B cell (primary cell): ENCODE data around the gene NEU4. TPM values are rescaled to one million over a fixed set of nuclear protein-coding genes. Genes with fewer than 3 reads are reported as not detected.
A peak's percentile ranks its signal among the peaks of the same experiment; 100 is the strongest.

Experiments
- ATAC-seq: fragments of 200-7000 bp; cut with Tn5 transposase; one replicate; pipeline ENCODE4 v1.10.0; 2021; ENCODE audit warnings: low read depth, mild to moderate bottlenecking, moderate number of reproducible peaks, moderate library complexity
- CTCF ChIA-PET: fragments of 350-600 bp; sonication (Branson Sonifier 250); formaldehyde crosslinking; loops from one replicate; lab custom pipeline; 2021; ENCODE audit warnings: antibody characterized with exemption, inconsistent platforms; lab: Charles Lee
- POLR2A ChIA-PET: fragments of 350-600 bp; sonication (Branson Sonifier 250); formaldehyde crosslinking; loops from one replicate; lab custom pipeline; 2021; ENCODE audit warnings: antibody characterized with exemption; lab: Charles Lee
- DNase-seq: peaks from one replicate; pipeline ENCODE4 v3.0.0; 2013
- H2AFZ ChIP-seq: 2 replicates; pipeline ENCODE4 v1.6.1; 2012; ENCODE audit warnings: mild to moderate bottlenecking, low read depth, low read length; ENCODE audit not compliant: insufficient read depth, poor library complexity, severe bottlenecking
- H3K27ac ChIP-seq, 2 donors: 1 replicate in 1 of 2; 2 replicates in 1 of 2; pipeline ENCODE4 v1.5.1; 2012 to 2013; ENCODE audit warnings: low read length in 2 of 2, mild to moderate bottlenecking in 2 of 2, moderate library complexity in 1 of 2
- H3K27me3 ChIP-seq, 4 experiments: fragments of 200-600 bp in 1 of 4; sonication (generic) in 1 of 4; replicated peaks in 1 of 4; 1 replicate in 2 of 4; 2 replicates in 2 of 4; pipeline versions ENCODE4 v1.6.1 to v1.7.0; 2013 to 2016; ENCODE audit warnings: low read length in 3 of 4, mild to moderate bottlenecking in 2 of 4, mixed read lengths in 1 of 4, moderate library complexity in 1 of 4; ENCODE audit not compliant: insufficient read depth in 4 of 4, control insufficient read depth in 3 of 4; ENCODE audit errors: control extremely low read depth in 1 of 4
- H3K36me3 ChIP-seq, 2 experiments: replicated peaks in 1 of 2; 1 replicate in 1 of 2; 2 replicates in 1 of 2; pipeline versions ENCODE4 v1.6.1 to v1.7.1; 2013; ENCODE audit warnings: low read length in 1 of 2; ENCODE audit not compliant: insufficient read depth in 2 of 2, control insufficient read depth in 1 of 2; ENCODE audit errors: control extremely low read depth in 1 of 2, extremely low read depth in 1 of 2
- H3K4me1 ChIP-seq, 2 donors: fragments of 200-600 bp in 1 of 2; sonication (generic) in 1 of 2; 1 replicate in 1 of 2; 2 replicates in 1 of 2; pipeline versions ENCODE4 v1.5.1 to v1.6.1; 2013 to 2017; ENCODE audit warnings: low read length in 2 of 2; ENCODE audit not compliant: control insufficient read depth in 2 of 2, insufficient read depth in 2 of 2
- H3K4me2 ChIP-seq: replicated peaks from 2 replicates; pipeline ENCODE3; 2012; ENCODE audit warnings: mild to moderate bottlenecking, low read depth, low read length; ENCODE audit not compliant: poor library complexity, severe bottlenecking
- H3K4me3 ChIP-seq, 5 experiments: fragments of 200-600 bp in 1 of 5; sonication (generic) in 1 of 5; 1 replicate in 3 of 5; 2 replicates in 2 of 5; pipeline versions ENCODE4 v1.5.1 to v1.7.0; 2011 to 2016; ENCODE audit warnings: low read length in 4 of 5, mild to moderate bottlenecking in 4 of 5, low read depth in 2 of 5, control low read depth in 1 of 5, moderate library complexity in 1 of 5; ENCODE audit not compliant: insufficient read depth in 1 of 5; ENCODE audit errors: control extremely low read depth in 1 of 5, extremely low read depth in 1 of 5
- H3K79me2 ChIP-seq: fragments of 200-600 bp; sonication (generic); one replicate; pipeline ENCODE4 v1.6.0; 2016; ENCODE audit warnings: low read length; ENCODE audit not compliant: control insufficient read depth, insufficient read depth
- H3K9ac ChIP-seq: fragments of 200-600 bp; sonication (generic); 2 replicates; pipeline ENCODE4 v1.6.1; 2017; ENCODE audit warnings: mild to moderate bottlenecking, low read length, moderate library complexity
- H3K9me3 ChIP-seq, 3 donors: one replicate each; pipeline versions ENCODE4 v1.6.1 to v1.7.1; 2013; ENCODE audit warnings: low read length in 2 of 3; ENCODE audit not compliant: control insufficient read depth in 2 of 3, insufficient read depth in 1 of 3; ENCODE audit errors: control extremely low read depth in 1 of 3
- H4K20me1 ChIP-seq: 2 replicates; pipeline ENCODE4 v1.6.0; 2012; ENCODE audit warnings: mild to moderate bottlenecking, low read length; ENCODE audit not compliant: insufficient read depth, control insufficient read depth, poor library complexity, severe bottlenecking
- H3K27ac Mint-ChIP-seq: one replicate; pipeline ENCODE4 v1.8.0; 2021; ENCODE audit warnings: mixed read lengths
- H3K27me3 Mint-ChIP-seq: one replicate; pipeline ENCODE4 v1.8.0; 2021; ENCODE audit warnings: mixed read lengths
- H3K4me1 Mint-ChIP-seq: one replicate; pipeline ENCODE4 v1.8.0; 2021; ENCODE audit warnings: mixed read lengths
- H3K4me3 Mint-ChIP-seq: one replicate; pipeline ENCODE4 v1.8.0; 2021; ENCODE audit warnings: mixed read lengths
- H3K9me3 Mint-ChIP-seq: one replicate; pipeline ENCODE4 v1.8.0; 2022; ENCODE audit warnings: mixed read lengths; ENCODE audit not compliant: insufficient read depth
- EZH2 ChIP-seq: IDR thresholded peaks from 2 replicates; pipeline ENCODE4 v1.6.1; 2012; ENCODE audit warnings: borderline replicate concordance, low read depth, mild to moderate bottlenecking, moderate library complexity, low read length; ENCODE audit not compliant: insufficient read depth, poor library complexity, severe bottlenecking
- WGBS: methylation state at CpG from one replicate; pipeline ENCODE4 v1.1.5; 2013; ENCODE audit warnings: missing lambda C conversion rate; ENCODE audit not compliant: insufficient coverage; 5-methylcytosine and 5-hydroxymethylcytosine counted together
- intact Hi-C: fragments of 100-400 bp; cut with micrococcal nuclease; formaldehyde crosslinking; loops from one replicate; pipeline ENCODE4 v1.10.0; 2022
- polyA plus RNA-seq: library from polyadenylated mRNA; depleted of rRNA; stranded (reverse); fragments of >200 nt; gene quantifications from 2 replicates; pipeline ENCODE4 v1.2.3, GENCODE V29; 2012
- total RNA-seq, 2 donors: library from RNA; stranded (reverse); fragments of 120-200 nt in 1 of 2; gene quantifications; 1 replicate in 1 of 2; 2 replicates in 1 of 2; pipeline versions ENCODE4 v1.2.3 to v1.2.4, GENCODE V29; 2013 to 2022
- TF ChIP-seq, protein P1 (sequence below): fragments of 200-600 bp; IDR thresholded peaks from one replicate; pipeline ENCODE4 v1.8.0; 2022; ENCODE audit warnings: antibody characterized with exemption, mild to moderate bottlenecking

Gene NEU4
- total and polyA plus RNA-seq, 2 donors (not counting 1 experiment from before 2014, with no cell fraction given), result 0.19 TPM; not detected in 1

DNA sequence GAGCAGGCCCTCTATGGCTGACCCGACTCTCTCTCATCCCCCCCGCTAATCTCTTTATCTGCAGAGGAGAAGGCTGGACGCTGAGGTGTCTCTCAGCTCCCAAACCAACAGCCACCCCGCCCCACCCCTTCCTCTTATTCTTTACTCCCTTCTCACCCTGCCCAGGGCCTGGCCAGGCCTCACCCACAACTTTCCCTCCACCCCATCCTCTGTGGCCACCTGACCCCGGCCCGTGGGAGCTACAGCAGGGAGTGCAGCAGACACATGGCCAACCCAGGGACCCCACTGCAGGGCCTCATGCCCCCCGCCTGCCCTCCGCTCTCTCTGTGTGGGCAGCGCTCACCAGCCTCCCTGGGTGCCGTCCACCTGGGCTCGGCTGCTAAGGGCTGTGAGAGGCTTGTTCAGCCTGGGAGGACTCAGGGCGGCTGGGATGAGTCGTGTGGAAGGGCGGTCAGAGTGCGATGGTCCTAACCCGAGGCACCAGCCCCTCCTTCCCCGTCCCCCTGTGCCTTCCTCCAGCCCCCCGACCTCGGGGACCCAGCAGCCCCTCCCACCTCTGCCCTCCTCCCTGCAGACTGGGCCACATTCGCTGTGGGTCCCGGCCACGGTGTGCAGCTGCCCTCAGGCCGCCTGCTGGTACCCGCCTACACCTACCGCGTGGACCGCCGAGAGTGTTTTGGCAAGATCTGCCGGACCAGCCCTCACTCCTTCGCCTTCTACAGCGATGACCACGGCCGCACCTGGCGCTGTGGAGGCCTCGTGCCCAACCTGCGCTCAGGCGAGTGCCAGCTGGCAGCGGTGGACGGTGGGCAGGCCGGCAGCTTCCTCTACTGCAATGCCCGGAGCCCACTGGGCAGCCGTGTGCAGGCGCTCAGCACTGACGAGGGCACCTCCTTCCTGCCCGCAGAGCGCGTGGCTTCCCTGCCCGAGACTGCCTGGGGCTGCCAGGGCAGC, 6.8 kb downstream of the NEU4 start:
- DNase-seq (no peak), ATAC-seq (no peak)
- Histone ChIP-seq H4K20me1 (no peaks in the 10 kb centered on the region), H3K36me3 (no peaks in the 10 kb centered on the region), H3K4me3 (no peak overlapping the region), H3K79me2 (no peaks in the 10 kb centered on the region), H3K9ac (no peak overlapping the region), H3K27ac (no peak overlapping the region), H3K4me2 (no peak overlapping the region), H3K27me3 (peaks cover 0 to 18% (median 0%) of the 10 kb centered on the region in 4 experiments), H3K9me3 (peaks cover 0 to 15% (median 0%) of the 10 kb centered on the region in 3 donors), H3K4me1 (peaks cover 10 to 30% of the 10 kb centered on the region in 2 donors), H2AFZ (no peak overlapping the region)
- Mint-ChIP-seq H3K9me3 (no peaks in the 10 kb centered on the region), H3K27me3 (peaks cover 11% of the 10 kb centered on the region), H3K27ac (peak overlapping the region; percentile 74), H3K4me1 (peaks cover 17% of the 10 kb centered on the region), H3K4me3 (no peak overlapping the region)
- no peak for TF ChIP-seq EZH2
- TF ChIP-seq, protein P1, sequence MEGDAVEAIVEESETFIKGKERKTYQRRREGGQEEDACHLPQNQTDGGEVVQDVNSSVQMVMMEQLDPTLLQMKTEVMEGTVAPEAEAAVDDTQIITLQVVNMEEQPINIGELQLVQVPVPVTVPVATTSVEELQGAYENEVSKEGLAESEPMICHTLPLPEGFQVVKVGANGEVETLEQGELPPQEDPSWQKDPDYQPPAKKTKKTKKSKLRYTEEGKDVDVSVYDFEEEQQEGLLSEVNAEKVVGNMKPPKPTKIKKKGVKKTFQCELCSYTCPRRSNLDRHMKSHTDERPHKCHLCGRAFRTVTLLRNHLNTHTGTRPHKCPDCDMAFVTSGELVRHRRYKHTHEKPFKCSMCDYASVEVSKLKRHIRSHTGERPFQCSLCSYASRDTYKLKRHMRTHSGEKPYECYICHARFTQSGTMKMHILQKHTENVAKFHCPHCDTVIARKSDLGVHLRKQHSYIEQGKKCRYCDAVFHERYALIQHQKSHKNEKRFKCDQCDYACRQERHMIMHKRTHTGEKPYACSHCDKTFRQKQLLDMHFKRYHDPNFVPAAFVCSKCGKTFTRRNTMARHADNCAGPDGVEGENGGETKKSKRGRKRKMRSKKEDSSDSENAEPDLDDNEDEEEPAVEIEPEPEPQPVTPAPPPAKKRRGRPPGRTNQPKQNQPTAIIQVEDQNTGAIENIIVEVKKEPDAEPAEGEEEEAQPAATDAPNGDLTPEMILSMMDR, result no peak
- intact Hi-C loops, result no loop called here
- ChIA-PET CTCF (no interaction called here), POLR2A (no interaction called here)
- WGBS, result 94% methylated on average over 41 of the region's 48 CpGs
